IMR-90 (cell line): ENCODE results near the gene S100A13. TPM values are rescaled to one million over a fixed set of nuclear protein-coding genes. Genes with fewer than 3 reads are reported as not detected.

Experiments used
- ATAC-seq: fragments of 200-7000 bp; cut with Tn5 transposase; 2 replicates; pipeline ENCODE4 v1.9.1; 2020; ENCODE audit warnings: low read depth, mild to moderate bottlenecking, moderate library complexity
- BruUV-seq: library from RNA; stranded (reverse); fragments of 400-500 nt; replicated peaks from 2 replicates; lab custom pipeline; 2021; lab: Mats Ljungman, UMichigan
- CTCF ChIA-PET: fragments of 300-600 bp; formaldehyde crosslinking; extraction: SDS; loops from one replicate; lab custom pipeline; 2021; ENCODE audit warnings: antibody characterized with exemption; lab: Yijun Ruan, JAX
- POLR2A ChIA-PET: fragments of 300-600 bp; sonication (Branson Sonifier 250); formaldehyde crosslinking; loops from one replicate; lab custom pipeline; 2022; ENCODE audit warnings: antibody characterized with exemption; ENCODE audit not compliant: unreplicated experiment; lab: Charles Lee
- DNase-seq: peaks from one replicate; pipeline ENCODE4 v3.0.0; 2013
- H2AFZ ChIP-seq: replicated peaks from 2 replicates; pipeline ENCODE3; 2013; ENCODE audit warnings: low read length, mild to moderate bottlenecking; ENCODE audit not compliant: poor library complexity
- H2AK5ac ChIP-seq: 2 replicates; pipeline ENCODE4 v1.6.1; 2013; ENCODE audit warnings: low read depth, low read length, inconsistent platforms
- H2AK9ac ChIP-seq: replicated peaks from 2 replicates; pipeline ENCODE3; 2013; ENCODE audit warnings: mild to moderate bottlenecking, low read depth, low read length, moderate library complexity; ENCODE audit not compliant: poor library complexity
- H2BK120ac ChIP-seq: 2 replicates; pipeline ENCODE4 v1.6.1; 2013; ENCODE audit warnings: low read depth, low read length, inconsistent platforms
- H2BK15ac ChIP-seq: 3 replicates; pipeline ENCODE4 v1.6.1; 2013; ENCODE audit warnings: low read depth, low read length, inconsistent platforms
- H2BK20ac ChIP-seq: 2 replicates; pipeline ENCODE4 v1.6.1; 2013; ENCODE audit warnings: low read depth, mild to moderate bottlenecking, inconsistent platforms, low read length, moderate library complexity
- H2BK5ac ChIP-seq: 2 replicates; pipeline ENCODE4 v1.6.1; 2013; ENCODE audit warnings: mild to moderate bottlenecking, low read depth, low read length, inconsistent platforms; ENCODE audit not compliant: poor library complexity, severe bottlenecking
- H3K14ac ChIP-seq: replicated peaks from 2 replicates; pipeline ENCODE4 v1.6.1; 2013; ENCODE audit warnings: low read depth, low read length, inconsistent platforms
- H3K18ac ChIP-seq: 2 replicates; pipeline ENCODE4 v1.6.1; 2013; ENCODE audit warnings: low read depth, low read length, control low read depth
- H3K23ac ChIP-seq: 2 replicates; pipeline ENCODE4 v1.6.1; 2013; ENCODE audit warnings: low read depth, low read length, inconsistent platforms
- H3K27ac ChIP-seq: 2 replicates; pipeline ENCODE4 v1.5.1; 2013; ENCODE audit warnings: mild to moderate bottlenecking, control low read depth, low read length; ENCODE audit not compliant: insufficient read depth
- H3K27me3 ChIP-seq: 2 replicates; pipeline ENCODE4 v1.6.1; 2013; ENCODE audit warnings: low read length; ENCODE audit not compliant: control insufficient read depth, insufficient read depth
- H3K36me3 ChIP-seq: 2 replicates; pipeline ENCODE4 v1.6.1; 2013; ENCODE audit warnings: low read length, mixed read lengths; ENCODE audit not compliant: control insufficient read depth, insufficient read depth
- H3K4ac ChIP-seq: 2 replicates; pipeline ENCODE4 v1.6.1; 2013; ENCODE audit warnings: low read depth, low read length, inconsistent platforms
- H3K4me1 ChIP-seq: 2 replicates; pipeline ENCODE4 v1.6.1; 2013; ENCODE audit warnings: low read length, mixed read lengths; ENCODE audit not compliant: control insufficient read depth, insufficient read depth
- H3K4me2 ChIP-seq: 2 replicates; pipeline ENCODE4 v1.6.1; 2013; ENCODE audit warnings: low read depth, mild to moderate bottlenecking, control low read depth, low read length, moderate library complexity
- H3K4me3 ChIP-seq: 2 replicates; pipeline ENCODE4 v1.5.1; 2013; ENCODE audit warnings: low read depth, mild to moderate bottlenecking, control low read depth, low read length, moderate library complexity; ENCODE audit not compliant: insufficient read depth
- H3K56ac ChIP-seq: 2 replicates; pipeline ENCODE4 v1.6.1; 2013; ENCODE audit warnings: low read length, inconsistent platforms; ENCODE audit not compliant: insufficient read depth; ENCODE audit errors: extremely low read depth
- H3K79me1 ChIP-seq, 2 experiments: 2 replicates each; pipeline ENCODE4 v1.6.1; 2013; ENCODE audit warnings: low read length in 2 of 2, inconsistent platforms in 1 of 2, low read depth in 1 of 2
- H3K9ac ChIP-seq: 2 replicates; pipeline ENCODE4 v1.6.1; 2013; ENCODE audit warnings: low read depth, low read length, control low read depth
- H3K9me1 ChIP-seq: 2 replicates; pipeline ENCODE4 v1.6.1; 2013; ENCODE audit warnings: low read length, inconsistent platforms; ENCODE audit not compliant: insufficient read depth
- H3K9me3 ChIP-seq: 2 replicates; pipeline ENCODE4 v1.6.1; 2013; ENCODE audit warnings: low read length; ENCODE audit not compliant: control insufficient read depth, insufficient read depth
- H4K20me1 ChIP-seq: 2 replicates; pipeline ENCODE4 v1.6.1; 2013; ENCODE audit warnings: low read length, inconsistent platforms; ENCODE audit not compliant: insufficient read depth
- H4K5ac ChIP-seq: 2 replicates; pipeline ENCODE4 v1.6.1; 2013; ENCODE audit warnings: mild to moderate bottlenecking, low read depth, low read length, control low read depth
- H4K8ac ChIP-seq, 2 experiments: 2 replicates each; pipeline ENCODE4 v1.6.1; 2013; ENCODE audit warnings: low read depth in 2 of 2, low read length in 2 of 2, control low read depth in 1 of 2, inconsistent platforms in 1 of 2
- H4K91ac ChIP-seq: 2 replicates; pipeline ENCODE4 v1.6.1; 2013; ENCODE audit warnings: low read depth, low read length, inconsistent platforms; ENCODE audit not compliant: insufficient read depth
- BHLHE40 ChIP-seq: fragments of 150-350 bp; IDR thresholded peaks from 2 replicates; pipeline ENCODE4 v1.6.1; 2016; ENCODE audit warnings: mild to moderate bottlenecking, low read depth, low read length
- CEBPB ChIP-seq: IDR thresholded peaks from 2 replicates; pipeline ENCODE4 v1.6.1; 2012; ENCODE audit warnings: low read depth, low read length, improper control_type of control experiment
- CHD1 ChIP-seq: IDR thresholded peaks from 2 replicates; pipeline ENCODE4 v1.6.1; 2012; ENCODE audit warnings: low read depth, low read length, improper control_type of control experiment
- FOS ChIP-seq: fragments of 150-350 bp; IDR thresholded peaks from 2 replicates; pipeline ENCODE4 v1.6.1; 2016; ENCODE audit warnings: low read depth, low read length
- MAFK ChIP-seq: IDR thresholded peaks from 2 replicates; pipeline ENCODE4 v1.6.1; 2012; ENCODE audit warnings: low read depth, low read length, improper control_type of control experiment
- MAZ ChIP-seq: IDR thresholded peaks from 2 replicates; pipeline ENCODE4 v1.6.1; 2012; ENCODE audit warnings: low read depth, mild to moderate bottlenecking, low read length, improper control_type of control experiment, moderate library complexity, borderline replicate concordance
- MXI1 ChIP-seq: IDR thresholded peaks from 2 replicates; pipeline ENCODE4 v1.6.1; 2012; ENCODE audit warnings: low read depth, mild to moderate bottlenecking, low read length, moderate library complexity, borderline replicate concordance
- NFE2L2 ChIP-seq: fragments of 150-350 bp; IDR thresholded peaks from 2 replicates; pipeline ENCODE4 v1.6.1; 2016; ENCODE audit warnings: low read depth, mild to moderate bottlenecking, low read length
- RAD21 ChIP-seq: IDR thresholded peaks from 2 replicates; pipeline ENCODE4 v1.6.1; 2012; ENCODE audit warnings: low read length, improper control_type of control experiment
- RCOR1 ChIP-seq: IDR thresholded peaks from 2 replicates; pipeline ENCODE4 v1.6.1; 2012; ENCODE audit warnings: mild to moderate bottlenecking, low read length, improper control_type of control experiment; ENCODE audit not compliant: insufficient replicate concordance
- RFX5 ChIP-seq: IDR thresholded peaks from 2 replicates; pipeline ENCODE4 v1.8.0; 2012; ENCODE audit warnings: low read depth, mild to moderate bottlenecking, low read length, moderate library complexity
- SMC3 ChIP-seq: fragments of 150-350 bp; IDR thresholded peaks from 2 replicates; pipeline ENCODE4 v1.6.1; 2016; ENCODE audit warnings: low read depth, mild to moderate bottlenecking, antibody characterized with exemption, low read length, moderate library complexity
- WGBS, 2 experiments: methylation state at CpG; one replicate each; pipeline versions ENCODE4 v1.1.5 to v1.1.7; 2013; ENCODE audit warnings: missing lambda C conversion rate in 2 of 2; ENCODE audit not compliant: insufficient read length in 1 of 2; ENCODE audit errors: extremely low coverage in 2 of 2; 5-methylcytosine and 5-hydroxymethylcytosine counted together
- dilution Hi-C: fragments of 300-500 bp; cut with HindIII; formaldehyde crosslinking; loops from one replicate; pipeline ENCODE4 v1.14.3; 2018; ENCODE audit warnings: low sequenced_read_pairs; ENCODE audit not compliant: unreplicated experiment
- in situ Hi-C: fragments of 300-500 bp; cut with MboI; formaldehyde crosslinking; loops from 3 replicates; pipeline ENCODE4 v1.14.3; 2019; ENCODE audit warnings: low sequenced_read_pairs, inconsistent platforms, mixed read lengths
- intact Hi-C: fragments of 100-400 bp; cut with micrococcal nuclease; formaldehyde crosslinking; loops from 2 replicates; pipeline ENCODE4 v1.10.0; 2022
- polyA plus RNA-seq, 3 experiments: library from polyadenylated mRNA; depleted of rRNA; stranded (reverse); fragments of >200 nt; gene quantifications; 2 replicates each; pipeline ENCODE4 v1.2.3, GENCODE V29; 2012; ENCODE audit warnings: low replicate concordance in 1 of 3
- total RNA-seq: library from RNA; depleted of rRNA; stranded (reverse); fragments of >200 nt; gene quantifications from 2 replicates; pipeline ENCODE4 v1.2.3, GENCODE V29; 2012
- TF ChIP-seq, protein P1 (sequence below): fragments of 150-350 bp; IDR thresholded peaks from 2 replicates; pipeline ENCODE4 v1.6.1; 2017; ENCODE audit warnings: mild to moderate bottlenecking, antibody characterized with exemption, low read length, low read depth
- TF ChIP-seq, protein P2 (sequence below): fragments of 150-350 bp; IDR thresholded peaks from 2 replicates; pipeline ENCODE4 v1.6.1; 2016; ENCODE audit warnings: low read depth, mild to moderate bottlenecking, low read length, moderate library complexity, borderline replicate concordance

S100A13 gene
- total and polyA plus RNA-seq, 2 of the 4 experiments (the other 2 are of a cell fraction): 122 to 468 TPM

DNA sequence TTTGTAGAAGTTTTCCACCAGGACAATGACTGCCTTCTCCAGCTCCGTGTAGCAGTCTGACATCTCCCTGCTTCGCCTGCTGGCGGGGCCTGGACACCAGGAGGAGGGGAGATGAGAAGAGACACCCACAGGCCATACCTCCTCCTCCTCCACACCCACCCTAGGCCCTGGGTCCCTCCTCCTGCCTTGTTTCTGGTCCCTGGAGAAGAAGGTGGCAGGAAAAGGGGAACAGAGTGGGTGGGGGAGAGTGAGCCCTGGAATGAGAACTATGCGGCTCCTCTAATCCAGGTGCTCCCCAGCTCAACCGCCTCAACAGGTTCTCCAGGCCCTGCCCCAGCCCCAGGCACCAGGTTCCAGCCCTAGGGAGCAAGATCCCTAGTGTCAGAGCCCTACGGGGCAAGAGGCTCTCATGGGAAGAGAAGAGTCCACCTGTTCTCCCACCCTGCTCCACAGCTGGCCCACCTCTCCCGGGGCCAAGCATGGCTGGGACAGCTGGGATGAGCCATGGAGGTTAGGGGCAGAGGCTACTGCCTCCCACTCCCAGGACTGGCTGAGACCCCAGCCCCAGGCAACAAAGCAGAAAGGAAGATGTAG, 19.1 kb downstream of the S100A13 start:
- H3K9me1 ChIP-seq: peaks cover 17% of the 10 kb centered on the region
- in situ Hi-C loops (no loop called here), dilution Hi-C loops (no loop called here), intact Hi-C loops (no loop called here)
- peak overlapping the region; percentile 50 for H2BK120ac ChIP-seq
- peak overlapping the region; percentile 75 for H3K23ac ChIP-seq
- peak overlapping the region; percentile 48 for H2AFZ ChIP-seq
- peak overlapping the region; percentile 91 for H2BK5ac ChIP-seq
- ChIA-PET CTCF (interaction anchor here (1.0 kb wide), 1 partner anchor 16 kb away, joined by 6 read pairs; no protein-coding TSS in a partner anchor), POLR2A (interaction anchor here (0.5 to 1.3 kb wide), 4 partner anchors 19 to 44 kb away, joined by 3 to 17 read pairs (median 5); partner anchors contain the start of gene S100A13)
- ATAC-seq (no peak), DNase-seq (no peak)
- H2BK20ac ChIP-seq: peak overlapping the region; percentile 69; the same call in 1 of the 2 replicates
- peak overlapping the region; percentile 81 for H4K91ac ChIP-seq
- BruUV-seq: no TSS peak
- H3K4me1 ChIP-seq: peaks cover 38% of the 10 kb centered on the region
- peak overlapping the region; percentile 92 for H3K4ac ChIP-seq
- H2BK15ac ChIP-seq: peak overlapping the region; percentile 54; the same call in 1 of the 3 replicates
- peaks cover 16 to 70% of the 10 kb centered on the region in 2 experiments for H3K79me1 ChIP-seq
- H2AK9ac ChIP-seq: peak overlapping the region; percentile 97
- no peaks in the 10 kb centered on the region for H3K27me3 ChIP-seq
- H3K14ac ChIP-seq: peak overlapping the region; percentile 86
- peak overlapping the region; percentile 97 for H2AK5ac ChIP-seq
- H4K20me1 ChIP-seq: peaks cover 11% of the 10 kb centered on the region; the same call in 1 of the 2 replicates
- H3K9me3 ChIP-seq: no peaks in the 10 kb centered on the region
- H4K5ac ChIP-seq: peak overlapping the region; percentile 91
- H3K9ac ChIP-seq: peak overlapping the region; percentile 80
- peak overlapping the region; percentile 85 for H3K27ac ChIP-seq
- peak overlapping the region; percentile 35 for H3K18ac ChIP-seq
- H3K4me2 ChIP-seq: peak overlapping the region; percentile 92
- H3K36me3 ChIP-seq: peaks cover 22% of the 10 kb centered on the region
- peak overlapping the region; percentile 43 for H3K4me3 ChIP-seq
- H4K8ac ChIP-seq: peak overlapping the region; percentile 26 to 90
- peak overlapping the region; percentile 19 for H3K56ac ChIP-seq
- WGBS, 2 experiments: 100% methylated on average over 2 of the region's 7 CpGs; no CpG with 5 or more reads in 1 of the 2 experiments
- no peak for TF ChIP-seq MAZ
- TF ChIP-seq, protein P1, sequence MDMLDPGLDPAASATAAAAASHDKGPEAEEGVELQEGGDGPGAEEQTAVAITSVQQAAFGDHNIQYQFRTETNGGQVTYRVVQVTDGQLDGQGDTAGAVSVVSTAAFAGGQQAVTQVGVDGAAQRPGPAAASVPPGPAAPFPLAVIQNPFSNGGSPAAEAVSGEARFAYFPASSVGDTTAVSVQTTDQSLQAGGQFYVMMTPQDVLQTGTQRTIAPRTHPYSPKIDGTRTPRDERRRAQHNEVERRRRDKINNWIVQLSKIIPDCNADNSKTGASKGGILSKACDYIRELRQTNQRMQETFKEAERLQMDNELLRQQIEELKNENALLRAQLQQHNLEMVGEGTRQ: no peak
- no peak for TF ChIP-seq FOS
- no peak for TF ChIP-seq BHLHE40
- no peak for TF ChIP-seq RFX5
- TF ChIP-seq, protein P2, sequence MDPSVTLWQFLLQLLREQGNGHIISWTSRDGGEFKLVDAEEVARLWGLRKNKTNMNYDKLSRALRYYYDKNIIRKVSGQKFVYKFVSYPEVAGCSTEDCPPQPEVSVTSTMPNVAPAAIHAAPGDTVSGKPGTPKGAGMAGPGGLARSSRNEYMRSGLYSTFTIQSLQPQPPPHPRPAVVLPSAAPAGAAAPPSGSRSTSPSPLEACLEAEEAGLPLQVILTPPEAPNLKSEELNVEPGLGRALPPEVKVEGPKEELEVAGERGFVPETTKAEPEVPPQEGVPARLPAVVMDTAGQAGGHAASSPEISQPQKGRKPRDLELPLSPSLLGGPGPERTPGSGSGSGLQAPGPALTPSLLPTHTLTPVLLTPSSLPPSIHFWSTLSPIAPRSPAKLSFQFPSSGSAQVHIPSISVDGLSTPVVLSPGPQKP: no peak
- no peak for TF ChIP-seq NFE2L2
- no peak for TF ChIP-seq MAFK
- TF ChIP-seq CEBPB: no peak
- TF ChIP-seq SMC3: no peak
- TF ChIP-seq RCOR1: no peak
- no peak for TF ChIP-seq RAD21
- no peak for TF ChIP-seq MXI1
- no peak for TF ChIP-seq CHD1
